ENCODE data around the gene CCDC144A. TPM values are rescaled to one million over a fixed set of nuclear protein-coding genes. Genes with fewer than 3 reads are reported as not detected.
"Not testable (repeated sequence)": the region's sequence is repeated elsewhere in the genome, so short reads cannot be mapped to it uniquely, and the experiment has no call there.

Gene CCDC144A, protein sequence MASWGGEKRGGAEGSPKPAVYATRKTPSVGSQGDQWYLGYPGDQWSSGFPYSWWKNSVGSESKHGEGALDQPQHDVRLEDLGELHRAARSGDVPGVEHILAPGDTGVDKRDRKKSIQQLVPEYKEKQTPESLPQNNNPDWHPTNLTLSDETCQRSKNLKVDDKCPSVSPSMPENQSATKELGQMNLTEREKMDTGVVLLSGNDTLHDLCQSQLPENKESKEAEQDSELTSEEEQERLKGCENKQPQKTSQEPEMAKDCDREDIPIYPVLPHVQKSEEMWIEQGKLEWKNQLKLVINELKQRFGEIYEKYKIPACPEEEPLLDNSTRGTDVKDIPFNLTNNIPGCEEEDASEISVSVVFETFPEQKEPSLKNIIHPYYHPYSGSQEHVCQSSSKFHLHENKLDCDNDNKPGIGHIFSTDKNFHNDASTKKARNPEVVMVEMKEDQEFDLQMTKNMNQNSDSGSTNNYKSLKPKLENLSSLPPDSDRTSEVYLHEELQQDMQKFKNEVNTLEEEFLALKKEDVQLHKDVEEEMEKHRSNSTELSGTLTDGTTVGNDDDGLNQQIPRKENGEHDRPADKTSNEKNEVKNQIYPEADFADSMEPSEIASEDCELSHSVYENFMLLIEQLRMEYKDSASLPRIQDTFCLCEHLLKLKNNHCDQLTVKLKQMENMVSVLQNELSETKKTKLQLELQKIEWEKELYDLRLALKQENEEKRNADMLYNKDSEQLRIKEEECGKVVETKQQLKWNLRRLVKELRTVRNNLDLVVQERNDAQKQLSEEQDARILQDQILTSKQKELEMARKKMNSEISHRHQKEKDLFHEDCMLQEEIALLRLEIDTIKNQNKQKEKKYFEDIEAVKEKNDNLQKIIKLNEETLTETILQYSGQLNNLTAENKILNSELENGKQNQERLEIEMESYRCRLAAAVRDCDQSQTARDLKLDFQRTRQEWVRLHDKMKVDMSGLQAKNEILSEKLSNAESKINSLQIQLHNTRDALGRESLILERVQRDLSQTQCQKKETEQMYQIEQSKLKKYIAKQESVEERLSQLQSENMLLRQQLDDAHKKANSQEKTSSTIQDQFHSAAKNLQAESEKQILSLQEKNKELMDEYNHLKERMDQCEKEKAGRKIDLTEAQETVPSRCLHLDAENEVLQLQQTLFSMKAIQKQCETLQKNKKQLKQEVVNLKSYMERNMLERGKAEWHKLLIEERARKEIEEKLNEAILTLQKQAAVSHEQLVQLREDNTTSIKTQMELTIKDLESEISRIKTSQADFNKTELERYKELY (N-terminal part only)
- total RNA-seq = 2.0 and 3.0 TPM in 2 replicates

DNA sequence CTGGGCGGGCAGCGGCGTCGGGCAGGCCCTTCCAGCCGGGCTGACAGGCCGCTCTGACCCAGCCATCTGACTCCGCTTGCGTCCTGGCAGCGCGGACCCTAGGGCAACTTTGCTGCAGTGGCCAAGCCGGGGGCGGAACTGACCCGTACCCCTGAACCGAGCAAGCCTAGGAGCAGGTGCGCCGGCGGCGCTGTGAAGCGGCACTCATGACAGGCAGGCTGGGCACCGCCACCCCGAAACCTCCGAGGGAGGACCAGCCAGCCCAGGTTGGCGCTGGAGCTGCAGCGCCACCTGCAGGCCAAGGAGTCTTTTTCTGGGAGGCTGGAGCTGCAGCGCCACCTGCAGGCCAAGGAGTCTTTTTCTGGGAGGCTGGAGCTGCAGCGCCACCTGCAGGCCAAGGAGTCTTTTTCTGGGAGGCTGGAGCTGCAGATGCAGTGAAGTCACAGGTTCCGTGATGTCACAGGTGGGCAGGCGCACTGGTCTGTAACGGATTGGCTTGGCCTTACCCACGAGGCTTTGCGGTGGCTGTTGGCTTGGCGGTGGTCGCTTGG, at the start of gene CCDC144A:
TSS of gene CCDC144A (plus strand) at position 511 of the 551 bp plus-strand sequence. CDS start 160 bp downstream, outside the sequence.
- peak; percentile 57 for DNase-seq (ENCODE audit: low spot score)
- H3K4me3 Mint-ChIP-seq (ENCODE audit: low read depth); H3K9me3 Mint-ChIP-seq; H3K36me3 Mint-ChIP-seq (ENCODE audit: low read depth); intact Hi-C loops (cut with micrococcal nuclease); H3K27ac Mint-ChIP-seq; H3K4me1 Mint-ChIP-seq (ENCODE audit: low read depth); H3K27me3 Mint-ChIP-seq (ENCODE audit: low read depth): not testable (repeated sequence)

DNA sequence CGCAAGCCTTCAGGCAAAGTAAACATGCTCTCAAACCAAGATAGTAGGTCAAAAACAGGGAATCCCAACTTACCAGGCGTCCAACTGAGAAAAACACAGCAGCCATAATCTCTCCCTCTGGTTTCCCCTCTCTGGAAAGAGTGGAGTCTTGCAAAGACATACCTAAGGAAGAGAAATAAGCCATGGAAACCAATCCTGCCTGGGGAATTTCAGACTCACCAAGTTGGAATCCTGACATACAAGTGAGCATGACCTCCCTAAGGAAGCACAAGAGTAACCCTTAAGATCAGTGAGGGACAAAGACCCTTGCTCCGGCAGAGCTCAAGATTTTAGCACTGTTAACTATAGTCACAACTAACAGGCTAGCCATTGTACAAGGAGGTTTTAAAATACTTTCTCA, 40.5 kb upstream of the CCDC144A start:
- Mint-ChIP-seq H3K36me3 (ENCODE audit: low read depth) (peaks cover 10% of the 10 kb centered on the region), H3K27ac (no peak overlapping the region), H3K4me3 (ENCODE audit: low read depth) (no peak overlapping the region), H3K9me3 (no peaks in the 10 kb centered on the region), H3K27me3 (ENCODE audit: low read depth) (peaks cover 6% of the 10 kb centered on the region), H3K4me1 (ENCODE audit: low read depth) (peaks cover 11% of the 10 kb centered on the region)
- no peak for DNase-seq (ENCODE audit: low spot score)
- intact Hi-C loops (cut with micrococcal nuclease) = no loop called here

DNA sequence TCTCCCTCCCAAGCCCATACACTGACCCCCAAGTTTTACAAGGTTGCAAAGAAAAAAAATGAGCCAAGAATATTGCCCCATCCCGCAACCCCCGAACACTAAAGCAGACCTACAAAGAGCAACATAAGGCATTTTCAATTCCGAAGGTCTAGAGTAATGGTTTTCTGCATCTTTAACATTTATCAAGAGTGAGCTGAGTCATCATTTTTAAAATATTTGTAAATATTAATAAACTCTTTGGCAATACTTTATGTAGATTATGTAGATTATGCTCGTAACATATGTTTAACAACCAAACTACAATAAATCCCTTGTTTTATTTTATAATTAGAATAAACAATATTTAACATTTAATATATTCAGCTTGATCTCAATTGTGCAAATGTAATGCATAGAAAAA, 37.8 kb upstream of the CCDC144A start:
- Mint-ChIP-seq H3K27ac (no peak overlapping the region), H3K4me1 (ENCODE audit: low read depth) (peaks cover 11% of the 10 kb centered on the region), H3K27me3 (ENCODE audit: low read depth) (peaks cover 8% of the 10 kb centered on the region), H3K4me3 (ENCODE audit: low read depth) (peak overlapping the region; percentile 24), H3K9me3 (no peaks in the 10 kb centered on the region), H3K36me3 (ENCODE audit: low read depth) (peaks cover 6% of the 10 kb centered on the region)
- intact Hi-C loops (cut with micrococcal nuclease) = loop anchor here (5.0 kb wide), 1 partner anchor 70 kb away; no protein-coding TSS in a partner anchor
- no peak for DNase-seq (ENCODE audit: low spot score)

DNA sequence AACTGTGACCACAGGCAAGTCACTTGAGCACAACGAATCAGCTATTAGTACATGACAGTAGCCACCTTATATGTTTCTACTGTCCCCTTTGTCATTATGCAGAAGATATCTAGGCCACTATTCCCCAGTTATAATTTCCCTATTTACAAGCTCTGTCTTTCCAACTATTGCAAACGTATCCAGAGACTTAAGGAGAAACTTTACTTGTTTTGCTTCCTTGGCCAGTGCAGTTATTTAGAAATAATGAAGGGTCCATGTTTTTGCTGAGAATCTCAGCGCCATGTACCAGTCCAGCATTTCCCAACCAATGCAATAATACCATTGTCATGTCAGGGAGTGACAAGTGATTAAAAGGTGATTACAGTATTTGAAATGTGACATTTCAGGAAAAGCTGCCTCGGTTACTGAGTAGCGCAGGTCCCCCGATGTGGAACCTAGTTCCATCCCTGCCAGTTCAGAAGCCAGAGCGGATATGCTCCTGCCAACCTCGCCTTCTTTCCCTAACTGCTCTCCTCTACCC, 37.1 kb upstream of the CCDC144A start:
- Mint-ChIP-seq H3K27ac (peak overlapping the region; percentile 31), H3K9me3 (no peaks in the 10 kb centered on the region), H3K4me1 (ENCODE audit: low read depth) (peaks cover 11% of the 10 kb centered on the region), H3K4me3 (ENCODE audit: low read depth) (peak overlapping the region; percentile 86), H3K27me3 (ENCODE audit: low read depth) (peaks cover 10% of the 10 kb centered on the region), H3K36me3 (ENCODE audit: low read depth) (peaks cover 6% of the 10 kb centered on the region)
- DNase-seq (ENCODE audit: low spot score) = no peak
- intact Hi-C loops (cut with micrococcal nuclease) = loop anchor here (1.0 to 5.0 kb wide), 2 partner anchors 71 to 118 kb away; no protein-coding TSS in a partner anchor

DNA sequence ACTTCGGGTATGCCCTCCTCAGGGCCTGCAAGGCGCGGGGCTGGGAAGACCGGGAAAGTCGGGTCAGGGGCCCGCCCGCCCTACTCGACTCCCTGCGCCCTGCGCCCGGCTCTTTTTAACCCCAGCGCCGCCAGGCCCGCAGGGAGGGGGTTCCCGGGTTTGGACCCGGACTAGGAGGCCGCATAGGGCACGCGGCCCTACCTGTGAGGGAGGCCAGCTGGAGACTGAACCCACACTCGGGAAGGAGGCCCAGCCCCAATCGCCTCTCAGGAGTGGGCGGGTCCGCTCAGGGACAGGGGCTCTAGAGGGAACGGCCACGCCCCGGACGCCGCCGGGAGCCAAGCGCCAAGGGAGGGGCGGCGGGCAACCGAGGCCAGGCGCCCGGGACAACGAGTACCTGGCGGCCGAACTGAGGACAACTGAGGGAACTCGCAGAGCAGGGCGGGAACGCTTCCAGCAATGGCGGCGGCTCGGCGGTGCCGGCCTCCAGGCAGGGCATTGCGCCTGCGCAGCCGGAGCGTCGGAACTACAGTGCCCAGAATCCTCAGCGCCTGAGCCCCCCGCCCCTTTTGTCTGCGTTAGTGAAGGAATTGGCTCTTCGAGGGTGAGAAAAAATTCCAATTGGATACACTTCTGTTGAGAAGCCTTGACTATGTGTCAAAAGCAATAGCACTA, 36.5 kb upstream of the CCDC144A start, which contains the start of gene ZNF624:
TSS of gene ZNF624 (minus strand) at position 484 of the 675 bp plus-strand sequence.
- Mint-ChIP-seq H3K36me3 (ENCODE audit: low read depth) (peaks cover 6% of the 10 kb centered on the region), H3K9me3 (no peaks in the 10 kb centered on the region), H3K4me3 (ENCODE audit: low read depth) (peak within 1 kb of the TSS; percentile 86), H3K27ac (peak within 1 kb of the TSS; percentile 31), H3K4me1 (ENCODE audit: low read depth) (peaks cover 11% of the 10 kb centered on the region), H3K27me3 (ENCODE audit: low read depth) (peaks cover 10% of the 10 kb centered on the region)
- peak; percentile 82 for DNase-seq (ENCODE audit: low spot score)
- intact Hi-C loops (cut with micrococcal nuclease) = loop anchor here (1.0 to 5.0 kb wide), 2 partner anchors 71 to 118 kb away; no protein-coding TSS in a partner anchor

DNA sequence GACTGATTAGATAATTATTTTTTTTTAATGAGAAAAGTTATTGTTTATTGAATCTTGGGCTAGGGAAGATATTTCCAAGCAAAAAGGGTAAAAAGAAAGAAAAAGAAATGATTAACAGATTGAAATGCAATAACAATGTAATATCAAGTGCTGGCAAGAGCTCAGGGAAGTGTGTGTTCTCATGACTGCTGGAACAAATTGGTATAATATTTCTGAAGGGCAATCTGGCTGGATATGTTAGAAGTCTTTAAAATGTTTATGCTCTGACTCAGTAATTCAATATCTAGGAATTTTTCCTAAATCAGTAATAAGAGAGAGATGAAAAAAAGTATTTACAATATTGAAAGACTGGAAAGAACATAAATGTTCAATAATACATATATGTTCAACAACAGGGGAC, 28.8 kb upstream of the CCDC144A start:
- H3K27me3 Mint-ChIP-seq (ENCODE audit: low read depth) = peaks cover 36% of the 10 kb centered on the region
- intact Hi-C loops (cut with micrococcal nuclease) = no loop called here
- H3K27ac Mint-ChIP-seq = no peak overlapping the region
- DNase-seq (ENCODE audit: low spot score) = no peak
- H3K4me1 Mint-ChIP-seq (ENCODE audit: low read depth) = no peaks in the 10 kb centered on the region
- no peak overlapping the region for H3K4me3 Mint-ChIP-seq (ENCODE audit: low read depth)
- H3K9me3 Mint-ChIP-seq = no peaks in the 10 kb centered on the region
- H3K36me3 Mint-ChIP-seq (ENCODE audit: low read depth) = no peaks in the 10 kb centered on the region

- Mint-ChIP-seq H3K27ac (no peak overlapping the region), H3K36me3 (ENCODE audit: low read depth) (no peaks in the 10 kb centered on the region), H3K4me1 (ENCODE audit: low read depth) (no peaks in the 10 kb centered on the region), H3K27me3 (ENCODE audit: low read depth) (peaks cover 41% of the 10 kb centered on the region), H3K9me3 (no peaks in the 10 kb centered on the region), H3K4me3 (ENCODE audit: low read depth) (no peak overlapping the region)
- intact Hi-C loops (cut with micrococcal nuclease) = no loop called here
- DNase-seq (ENCODE audit: low spot score) = no peak
Measured at GRCh38 chr17:16662936-16663335, 27.1 kb upstream of the CCDC144A start.

- intact Hi-C loops (cut with micrococcal nuclease); H3K27ac Mint-ChIP-seq; DNase-seq (ENCODE audit: low spot score); H3K9me3 Mint-ChIP-seq; H3K36me3 Mint-ChIP-seq (ENCODE audit: low read depth); H3K4me1 Mint-ChIP-seq (ENCODE audit: low read depth); H3K4me3 Mint-ChIP-seq (ENCODE audit: low read depth): not testable (repeated sequence)
- H3K27me3 Mint-ChIP-seq (ENCODE audit: low read depth) = peaks cover 40% of the 10 kb centered on the region
Measured at GRCh38 chr17:16666553-16666906, 23.5 kb upstream of the CCDC144A start.

GRCh38 chr17:16666907-16667636, 23.0 kb upstream of the CCDC144A start:
- intact Hi-C loops (cut with micrococcal nuclease); H3K27ac Mint-ChIP-seq; DNase-seq (ENCODE audit: low spot score); H3K4me1 Mint-ChIP-seq (ENCODE audit: low read depth); H3K36me3 Mint-ChIP-seq (ENCODE audit: low read depth); H3K4me3 Mint-ChIP-seq (ENCODE audit: low read depth); H3K9me3 Mint-ChIP-seq: not testable (repeated sequence)
- H3K27me3 Mint-ChIP-seq (ENCODE audit: low read depth) = peaks cover 43% of the 10 kb centered on the region

DNA sequence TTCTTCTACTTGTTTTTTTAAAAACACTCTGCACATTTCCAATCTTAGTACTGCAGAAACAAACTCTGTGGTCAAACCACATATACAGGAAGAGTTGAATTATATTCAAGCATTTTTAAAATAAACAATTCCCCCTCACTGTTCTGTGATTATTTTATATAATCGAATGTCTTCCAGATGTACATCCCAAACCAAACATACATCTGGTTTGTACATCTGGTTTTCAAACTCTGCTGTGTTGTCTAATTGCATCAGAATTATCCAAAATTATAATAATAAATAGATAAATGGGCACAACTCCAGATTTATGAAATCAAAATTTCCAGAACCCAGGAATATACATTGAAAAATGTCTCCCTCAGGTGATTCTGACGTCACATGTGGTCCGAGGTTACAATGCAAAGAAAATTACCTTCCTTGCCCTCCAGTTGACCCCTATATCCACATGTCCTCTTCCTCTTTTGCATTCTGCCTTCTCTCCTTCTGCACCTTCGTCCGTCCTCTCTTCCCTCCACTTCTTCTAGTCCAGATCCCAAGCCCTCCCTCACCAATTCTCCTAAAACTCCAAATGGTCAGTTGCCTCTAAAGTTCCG, 13.3 kb upstream of the CCDC144A start:
- H3K36me3 Mint-ChIP-seq (ENCODE audit: low read depth) = no peaks in the 10 kb centered on the region
- no peaks in the 10 kb centered on the region for H3K9me3 Mint-ChIP-seq
- DNase-seq (ENCODE audit: low spot score) = no peak
- H3K27ac Mint-ChIP-seq = no peak overlapping the region
- intact Hi-C loops (cut with micrococcal nuclease) = no loop called here
- no peak overlapping the region for H3K4me3 Mint-ChIP-seq (ENCODE audit: low read depth)
- no peaks in the 10 kb centered on the region for H3K4me1 Mint-ChIP-seq (ENCODE audit: low read depth)
- peaks cover 17% of the 10 kb centered on the region for H3K27me3 Mint-ChIP-seq (ENCODE audit: low read depth)

Measured in activated T-helper 2 cell treated with anti-CD3 and anti-CD28 coated beads, Interferon-gamma antibody, Interleukin-2, Interleukin-4, amounts not matched to agents 10 μg/mL and 5 μg/mL and 100 μg/mL, durations not matched to agents 14 hours and 24 hours and 36 hours (primary cell).